Karpas-422 (cell line): Measurements from ENCODE around the gene SLC38A9. TPM values are rescaled to one million over a fixed set of nuclear protein-coding genes. Genes with fewer than 3 reads are reported as not detected.
"Not testable (repeated sequence)": the region's sequence is repeated elsewhere in the genome, so short reads cannot be mapped to it uniquely, and the experiment has no call there.

Source experiments
- DNase-seq: peaks from one replicate; pipeline ENCODE4 v3.0.0-alpha.2; 2015
- H2AFZ ChIP-seq: fragments of 200-600 bp; sonication (generic); 2 replicates; pipeline ENCODE4 v1.6.1; 2014; ENCODE audit warnings: antibody characterized with exemption, low read length, mixed read lengths
- H3K27ac ChIP-seq: fragments of 200-600 bp; sonication (generic); 2 replicates; pipeline ENCODE4 v1.5.1; 2014; ENCODE audit warnings: mild to moderate bottlenecking, low read length, moderate library complexity
- H3K27me3 ChIP-seq: fragments of 200-600 bp; sonication (generic); 2 replicates; pipeline ENCODE4 v1.6.1; 2014; ENCODE audit warnings: low read length, mixed read lengths
- H3K36me3 ChIP-seq: fragments of 200-600 bp; sonication (generic); 2 replicates; pipeline ENCODE4 v1.6.1; 2014; ENCODE audit warnings: low read length, mixed read lengths; ENCODE audit not compliant: insufficient read depth
- H3K4me1 ChIP-seq: fragments of 200-600 bp; sonication (generic); 2 replicates; pipeline ENCODE4 v1.6.1; 2014; ENCODE audit warnings: mild to moderate bottlenecking, low read length, mixed read lengths
- H3K4me2 ChIP-seq: fragments of 200-600 bp; sonication (generic); 2 replicates; pipeline ENCODE4 v1.6.1; 2014; ENCODE audit warnings: low read length, low read depth, mild to moderate bottlenecking; ENCODE audit not compliant: poor library complexity, severe bottlenecking
- H3K4me3 ChIP-seq: fragments of 200-600 bp; sonication (generic); 2 replicates; pipeline ENCODE4 v1.5.1; 2014; ENCODE audit warnings: mild to moderate bottlenecking, antibody characterized with exemption, low read length, mixed read lengths
- H3K79me2 ChIP-seq: fragments of 200-600 bp; sonication (generic); 2 replicates; pipeline ENCODE4 v1.6.1; 2014; ENCODE audit warnings: mild to moderate bottlenecking, low read length, mixed read lengths
- H3K9ac ChIP-seq: fragments of 200-600 bp; sonication (generic); 2 replicates; pipeline ENCODE4 v1.6.0; 2014; ENCODE audit warnings: low read length
- H3K9me2 ChIP-seq: fragments of 200-600 bp; sonication (generic), shearing (Covaris generic); replicated peaks from 2 replicates; pipeline ENCODE4 v1.6.0; 2014; ENCODE audit warnings: mild to moderate bottlenecking, low read length, moderate library complexity; ENCODE audit not compliant: insufficient read depth
- H3K9me3 ChIP-seq: fragments of 300-700, 200-600 bp; sonication (generic); 2 replicates; pipeline ENCODE4 v1.6.1; 2014; ENCODE audit warnings: low read length, mixed read lengths
- H4K20me1 ChIP-seq: fragments of 200-600 bp; sonication (generic); 2 replicates; pipeline ENCODE4 v1.6.1; 2014; ENCODE audit warnings: mild to moderate bottlenecking, antibody characterized with exemption, low read length, low read depth; ENCODE audit not compliant: insufficient read depth
- total RNA-seq: library from RNA; depleted of rRNA; stranded (reverse); fragments of >200 nt; shearing (Covaris generic); gene quantifications from 2 replicates; pipeline ENCODE4 v1.2.3, GENCODE V29; 2014; ENCODE audit warnings: low replicate concordance

SLC38A9 gene
- total RNA-seq, 1 experiment from 2014 or later = 67.0 TPM

GRCh38 chr5:55742778-55743177 is 30.7 kb upstream of the SLC38A9 start:
- H3K9ac ChIP-seq = no peak overlapping the region
- no peaks in the 10 kb centered on the region for H3K27me3 ChIP-seq
- H3K4me1 ChIP-seq = no peaks in the 10 kb centered on the region
- H3K4me2 ChIP-seq = no peak overlapping the region
- H3K27ac ChIP-seq = no peak overlapping the region
- H3K4me3 ChIP-seq = no peak overlapping the region
- H4K20me1 ChIP-seq = no peaks in the 10 kb centered on the region
- DNase-seq = no peak
- H2AFZ ChIP-seq = no peak overlapping the region
- no peaks in the 10 kb centered on the region for H3K36me3 ChIP-seq
- H3K79me2 ChIP-seq = no peaks in the 10 kb centered on the region
- no peaks in the 10 kb centered on the region for H3K9me3 ChIP-seq
- H3K9me2 ChIP-seq = no peaks in the 10 kb centered on the region

DNA sequence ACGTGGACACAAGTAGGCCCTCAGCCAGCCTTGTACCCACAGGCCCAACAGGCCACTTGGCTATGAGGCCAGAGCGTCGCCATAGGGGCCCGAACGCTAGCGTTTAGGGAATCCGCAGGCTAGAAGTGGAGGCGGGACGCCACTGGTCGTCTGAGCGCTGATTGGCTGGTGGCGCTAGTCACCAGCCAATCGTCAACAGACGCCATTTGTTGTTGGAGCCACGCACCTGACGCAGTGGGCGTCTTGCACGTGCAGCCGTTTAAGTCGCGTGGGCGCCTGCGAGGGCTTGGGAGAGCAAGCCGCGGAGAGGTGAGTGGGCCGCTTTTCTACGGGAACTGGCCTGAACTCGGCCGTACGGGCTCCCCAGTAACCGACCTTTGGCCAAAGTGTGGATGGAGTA is 25.7 kb upstream of the SLC38A9 start, which contains the start of gene DDX4:
Gene DDX4 (plus strand): TSS at position 269 of the 400 bp plus-strand sequence. CDS start 903 bp downstream, outside the sequence.
- Histone ChIP-seq H3K79me2 (no peaks in the 10 kb centered on the region), H3K36me3 (no peaks in the 10 kb centered on the region), H2AFZ (no peak within 1 kb of the TSS), H3K27me3 (no peaks in the 10 kb centered on the region), H3K4me2 (no peak within 1 kb of the TSS), H3K9me3 (no peaks in the 10 kb centered on the region), H3K4me3 (no peak within 1 kb of the TSS), H3K4me1 (no peaks in the 10 kb centered on the region), H3K9me2 (no peaks in the 10 kb centered on the region), H3K9ac (no peak within 1 kb of the TSS), H3K27ac (no peak within 1 kb of the TSS), H4K20me1 (no peaks in the 10 kb centered on the region)
- no peak for DNase-seq

- Histone ChIP-seq H3K79me2 (no peaks in the 10 kb centered on the region), H2AFZ (no peak overlapping the region)
Measured at GRCh38 chr5:55734658-55735057, 22.5 kb upstream of the SLC38A9 start.

GRCh38 chr5:55732585-55732984 is 20.5 kb upstream of the SLC38A9 start:
- Histone ChIP-seq H3K9me3 (no peaks in the 10 kb centered on the region), H3K4me2 (no peak overlapping the region), H3K9ac (no peak overlapping the region), H3K9me2 (no peaks in the 10 kb centered on the region), H4K20me1 (no peaks in the 10 kb centered on the region), H3K79me2 (no peaks in the 10 kb centered on the region), H2AFZ (no peak overlapping the region), H3K27ac (no peak overlapping the region), H3K27me3 (no peaks in the 10 kb centered on the region), H3K4me3 (no peak overlapping the region), H3K4me1 (no peaks in the 10 kb centered on the region), H3K36me3 (no peaks in the 10 kb centered on the region)
- DNase-seq = no peak

More at GRCh38 chr5:55734658-55735057, 22.5 kb upstream of the SLC38A9 start:
- Histone ChIP-seq H3K27ac (no peak overlapping the region), H3K9me3 (no peaks in the 10 kb centered on the region), H3K9ac (no peak overlapping the region), H3K36me3 (no peaks in the 10 kb centered on the region), H3K4me3 (no peak overlapping the region), H3K4me1 (no peaks in the 10 kb centered on the region), H3K4me2 (no peak overlapping the region), H3K27me3 (no peaks in the 10 kb centered on the region), H4K20me1 (no peaks in the 10 kb centered on the region), H3K9me2 (no peaks in the 10 kb centered on the region)
- no peak for DNase-seq

DNA sequence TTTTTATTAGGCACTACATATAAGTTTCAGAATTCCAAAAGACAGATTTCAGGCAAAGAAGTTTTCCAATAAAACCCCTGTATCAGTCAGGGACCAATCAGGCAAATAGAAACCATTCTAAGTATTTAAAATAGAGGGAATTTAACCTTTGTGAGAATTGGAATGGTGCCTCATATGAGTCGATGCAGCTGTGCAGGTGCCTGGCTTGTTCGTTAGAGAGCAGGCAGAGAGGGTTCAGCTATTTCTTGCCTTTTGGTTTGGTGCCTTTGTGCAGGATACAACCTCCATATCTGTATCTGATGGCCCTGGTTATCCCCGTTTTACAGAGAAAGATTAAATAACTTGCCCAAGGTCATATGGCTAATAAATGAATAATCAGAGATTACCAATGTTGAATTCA is 19.7 kb upstream of the SLC38A9 start:
- no peaks in the 10 kb centered on the region for H3K9me2 ChIP-seq
- no peak overlapping the region for H2AFZ ChIP-seq
- no peak overlapping the region for H3K4me2 ChIP-seq
- no peak overlapping the region for H3K4me3 ChIP-seq
- H3K36me3 ChIP-seq = no peaks in the 10 kb centered on the region
- no peaks in the 10 kb centered on the region for H4K20me1 ChIP-seq
- H3K27ac ChIP-seq = no peak overlapping the region
- no peaks in the 10 kb centered on the region for H3K9me3 ChIP-seq
- H3K27me3 ChIP-seq = no peaks in the 10 kb centered on the region
- DNase-seq = no peak
- H3K9ac ChIP-seq = no peak overlapping the region
- no peaks in the 10 kb centered on the region for H3K4me1 ChIP-seq
- no peaks in the 10 kb centered on the region for H3K79me2 ChIP-seq

DNA sequence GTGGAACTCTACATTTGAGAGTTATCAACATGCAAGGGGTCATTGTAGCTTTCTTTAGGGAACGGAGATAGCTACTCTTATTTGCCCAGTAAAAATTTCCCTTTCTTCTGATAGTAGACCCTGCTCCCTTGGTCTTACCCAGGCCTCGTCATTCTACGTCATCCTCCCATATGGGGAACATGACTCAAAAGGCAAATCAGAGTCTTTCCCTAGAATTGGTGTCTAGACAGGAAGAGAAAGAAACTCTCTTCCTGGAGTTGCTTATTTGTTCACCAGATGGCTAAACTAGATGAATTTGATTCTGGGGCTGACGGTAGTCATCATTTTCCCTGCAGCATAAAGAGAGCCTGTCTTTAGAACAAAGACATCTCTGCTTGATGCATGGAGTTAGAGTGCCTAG is 12.2 kb upstream of the SLC38A9 start:
- no peaks in the 10 kb centered on the region for H3K4me1 ChIP-seq
- H3K9me2 ChIP-seq = no peaks in the 10 kb centered on the region
- no peak overlapping the region for H3K9ac ChIP-seq
- no peak overlapping the region for H3K27ac ChIP-seq
- H3K79me2 ChIP-seq = no peaks in the 10 kb centered on the region
- no peaks in the 10 kb centered on the region for H3K9me3 ChIP-seq
- no peaks in the 10 kb centered on the region for H3K27me3 ChIP-seq
- H3K36me3 ChIP-seq = no peaks in the 10 kb centered on the region
- DNase-seq = no peak
- no peaks in the 10 kb centered on the region for H4K20me1 ChIP-seq
- H3K4me2 ChIP-seq = no peak overlapping the region
- H3K4me3 ChIP-seq = no peak overlapping the region
- no peak overlapping the region for H2AFZ ChIP-seq

DNA sequence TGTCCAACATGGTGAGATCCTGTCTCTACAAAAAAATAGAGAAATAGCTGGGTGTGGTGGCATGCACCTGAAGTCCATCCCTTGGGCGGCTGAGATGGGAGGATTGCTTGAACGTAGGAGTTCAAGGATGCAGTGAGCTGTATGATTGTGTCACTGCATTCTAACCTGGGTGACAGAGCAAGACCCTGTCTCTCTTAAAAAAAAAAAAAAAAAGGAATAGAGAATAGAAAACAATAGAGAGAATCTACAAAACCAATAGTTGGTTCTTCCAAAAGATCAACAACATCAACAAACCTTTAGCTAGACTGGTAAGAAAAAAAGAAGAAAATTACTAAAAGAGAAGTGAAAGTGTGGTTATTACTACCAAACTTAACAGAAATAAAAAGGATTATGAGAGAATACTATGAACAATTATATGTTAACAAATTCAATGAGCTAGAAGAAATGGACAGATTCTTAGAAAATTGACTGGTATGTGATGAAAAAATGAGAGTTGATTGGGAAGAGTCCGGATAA is 8.1 kb upstream of the SLC38A9 start:
- Histone ChIP-seq H3K9me2 (no peaks in the 10 kb centered on the region), H3K27ac (no peak overlapping the region), H2AFZ (no peak overlapping the region), H3K79me2 (no peaks in the 10 kb centered on the region), H3K4me2 (no peak overlapping the region), H3K27me3 (no peaks in the 10 kb centered on the region), H3K4me3 (no peak overlapping the region), H3K9me3 (no peaks in the 10 kb centered on the region), H3K4me1 (no peaks in the 10 kb centered on the region), H3K9ac (no peak overlapping the region), H3K36me3 (no peaks in the 10 kb centered on the region), H4K20me1 (no peaks in the 10 kb centered on the region)
- DNase-seq = no peak

GRCh38 chr5:55719026-55719425 is 6.9 kb upstream of the SLC38A9 start:
- H3K27me3 ChIP-seq, H3K9me2 ChIP-seq, H3K9me3 ChIP-seq, H2AFZ ChIP-seq, H3K27ac ChIP-seq, H3K4me1 ChIP-seq, H3K79me2 ChIP-seq, H3K4me3 ChIP-seq, H3K4me2 ChIP-seq, H3K9ac ChIP-seq, H4K20me1 ChIP-seq, H3K36me3 ChIP-seq, DNase-seq: not testable (repeated sequence)
